ENCODE data around the gene SCGB1A1. TPM values are rescaled to one million over a fixed set of nuclear protein-coding genes. Genes with fewer than 3 reads are reported as not detected.

Gene SCGB1A1
- total RNA-seq, 1 donor from 2014 or later, result not detected

GRCh38 chr11:62451241-62451621 lies 32.4 kb downstream of the SCGB1A1 start:
- TF ChIP-seq CTCF (IDR thresholded peaks at IDR 0.05; ENCODE audit: insufficient read depth, low read length, poor library complexity, severe bottlenecking), result no peak
- no peaks in the 10 kb centered on the region for H3K36me3 ChIP-seq (ENCODE audit: control insufficient read depth, insufficient read depth, low read length)
- DNase-seq (ENCODE audit: low read depth), result no peak
- no peaks in the 10 kb centered on the region for H3K27me3 ChIP-seq (ENCODE audit: control insufficient read depth, insufficient read depth, low read length)
- no peak overlapping the region for H3K4me3 ChIP-seq (ENCODE audit: low read depth, low read length)

- Histone ChIP-seq H3K27me3 (ENCODE audit: control insufficient read depth, insufficient read depth, low read length) (no peaks in the 10 kb centered on the region), H3K4me3 (ENCODE audit: low read depth, low read length) (no peak overlapping the region), H3K36me3 (ENCODE audit: control insufficient read depth, insufficient read depth, low read length) (no peaks in the 10 kb centered on the region)
- DNase-seq (ENCODE audit: low read depth), result no peak
- no peak for TF ChIP-seq CTCF (IDR thresholded peaks at IDR 0.05; ENCODE audit: insufficient read depth, low read length, poor library complexity, severe bottlenecking)
Measured at GRCh38 chr11:62452261-62452660, 33.4 kb downstream of the SCGB1A1 start.

- DNase-seq (ENCODE audit: low read depth), result no peak
- H3K4me3 ChIP-seq (ENCODE audit: low read depth, low read length), result no peak overlapping the region
- H3K27me3 ChIP-seq (ENCODE audit: control insufficient read depth, insufficient read depth, low read length), result no peaks in the 10 kb centered on the region
- H3K36me3 ChIP-seq (ENCODE audit: control insufficient read depth, insufficient read depth, low read length), result no peaks in the 10 kb centered on the region
- TF ChIP-seq CTCF (IDR thresholded peaks at IDR 0.05; ENCODE audit: insufficient read depth, low read length, poor library complexity, severe bottlenecking), result no peak
Measured at GRCh38 chr11:62452839-62453468, 34.1 kb downstream of the SCGB1A1 start.

- no peak overlapping the region for H3K4me3 ChIP-seq (ENCODE audit: low read depth, low read length)
- no peaks in the 10 kb centered on the region for H3K36me3 ChIP-seq (ENCODE audit: control insufficient read depth, insufficient read depth, low read length)
- no peaks in the 10 kb centered on the region for H3K27me3 ChIP-seq (ENCODE audit: control insufficient read depth, insufficient read depth, low read length)
- DNase-seq (ENCODE audit: low read depth), result no peak
- TF ChIP-seq CTCF (IDR thresholded peaks at IDR 0.05; ENCODE audit: insufficient read depth, low read length, poor library complexity, severe bottlenecking), result no peak
Measured at GRCh38 chr11:62456630-62457029, 37.8 kb downstream of the SCGB1A1 start.

GRCh38 chr11:62457478-62457877 lies 38.6 kb downstream of the SCGB1A1 start:
- no peak for DNase-seq (ENCODE audit: low read depth)
- TF ChIP-seq CTCF (IDR thresholded peaks at IDR 0.05; ENCODE audit: insufficient read depth, low read length, poor library complexity, severe bottlenecking), result no peak
- Histone ChIP-seq H3K27me3 (ENCODE audit: control insufficient read depth, insufficient read depth, low read length) (no peaks in the 10 kb centered on the region), H3K4me3 (ENCODE audit: low read depth, low read length) (no peak overlapping the region), H3K36me3 (ENCODE audit: control insufficient read depth, insufficient read depth, low read length) (no peaks in the 10 kb centered on the region)
